ENCODE results near the gene LPP.

GRCh38 chr3:188135271-188135670, 18.7 kb upstream of the LPP start:
- no peak for TF ChIP-seq CTCF (IDR thresholded peaks at IDR 0.05)
- TF ChIP-seq POLR2A (IDR thresholded peaks at IDR 0.05; ENCODE audit: low read depth): no peak
- no peak for TF ChIP-seq POLR2AphosphoS5 (IDR thresholded peaks at IDR 0.05)
- TF ChIP-seq EP300 (IDR thresholded peaks at IDR 0.05): no peak
